Activated CD4-positive, alpha-beta T cell treated with anti-CD3 and anti-CD28 coated beads, Interleukin-2, amount 50 U/mL, for 48 hours (primary cell): ENCODE results near the gene ENTPD6.
A peak's percentile ranks its signal among the peaks of the same experiment; 100 is the strongest.
"Not testable (repeated sequence)": the region's sequence is repeated elsewhere in the genome, so short reads cannot be mapped to it uniquely, and the experiment has no call there.

Experiments used
- DNase-seq, 2 experiments: peaks; one replicate each; pipeline ENCODE4 v3.0.0-alpha.2; 2020

ENTPD6 gene

GRCh38 chr20:25195014-25195961 is at the start of gene ENTPD6:
TSS of gene ENTPD6 (plus strand) at chr20:25195712. CDS start at chr20:25206537, 10,825 bp downstream.
- DNase-seq, result peak; percentile 90 to 91

- DNase-seq, result no peak
Measured at GRCh38 chr20:25146976-25147375, 48.5 kb upstream of the ENTPD6 start.

- DNase-seq, result no peak
Measured at GRCh38 chr20:25147716-25148115, 47.8 kb upstream of the ENTPD6 start.

GRCh38 chr20:25148181-25148981 is 47.1 kb upstream of the ENTPD6 start:
- DNase-seq, result peak; percentile 55 to 57

- no peak for DNase-seq
Measured at GRCh38 chr20:25148982-25149846, 46.3 kb upstream of the ENTPD6 start.

GRCh38 chr20:25150016-25150415 is 45.5 kb upstream of the ENTPD6 start:
- DNase-seq, result no peak

GRCh38 chr20:25158043-25158442 is 37.5 kb upstream of the ENTPD6 start:
- no peak for DNase-seq

- no peak for DNase-seq
Measured at GRCh38 chr20:25160467-25160866, 35.0 kb upstream of the ENTPD6 start.

GRCh38 chr20:25160897-25161296 is 34.6 kb upstream of the ENTPD6 start:
- DNase-seq, result no peak

- no peak for DNase-seq
Measured at GRCh38 chr20:25165128-25165527, 30.4 kb upstream of the ENTPD6 start.

- not testable (repeated sequence) for DNase-seq
Measured at GRCh38 chr20:25166105-25166782, 29.3 kb upstream of the ENTPD6 start.

GRCh38 chr20:25173321-25173720 is 22.2 kb upstream of the ENTPD6 start:
- no peak for DNase-seq

- DNase-seq, result no peak
Measured at GRCh38 chr20:25173886-25174308, 21.6 kb upstream of the ENTPD6 start.

GRCh38 chr20:25176184-25176583 is 19.3 kb upstream of the ENTPD6 start:
- no peak for DNase-seq

GRCh38 chr20:25177890-25178321 is 17.6 kb upstream of the ENTPD6 start:
- no peak for DNase-seq

GRCh38 chr20:25178563-25179438 is 16.7 kb upstream of the ENTPD6 start:
- DNase-seq, result peak in 1 of 2 experiments; percentile 9

GRCh38 chr20:25179439-25180089 is 15.9 kb upstream of the ENTPD6 start:
- DNase-seq, result no peak

- not testable (repeated sequence) for DNase-seq
Measured at GRCh38 chr20:25184391-25184790, 11.1 kb upstream of the ENTPD6 start.

GRCh38 chr20:25187220-25187619 is 8.3 kb upstream of the ENTPD6 start:
- no peak for DNase-seq

- DNase-seq, result no peak
Measured at GRCh38 chr20:25187635-25188034, 7.9 kb upstream of the ENTPD6 start.
